Chondrocyte (in vitro differentiated cells): ENCODE results near the gene SH3RF1. TPM values are rescaled to one million over a fixed set of nuclear protein-coding genes. Genes with fewer than 3 reads are reported as not detected.

Experiments
- DNase-seq: peaks from one replicate; pipeline ENCODE4 v3.0.0; 2021; ENCODE audit warnings: mixed read lengths, low spot score
- H3K27ac Mint-ChIP-seq: one replicate; pipeline ENCODE4 v1.8.0; 2021; ENCODE audit warnings: mild to moderate bottlenecking, moderate library complexity, mixed read lengths; ENCODE audit not compliant: unreplicated experiment
- H3K27me3 Mint-ChIP-seq: 2 replicates; pipeline ENCODE4 v1.8.0; 2021; ENCODE audit warnings: low read depth, mixed read lengths
- H3K36me3 Mint-ChIP-seq: 2 replicates; pipeline ENCODE4 v1.8.0; 2021; ENCODE audit warnings: low read depth, mixed read lengths
- H3K4me1 Mint-ChIP-seq: 2 replicates; pipeline ENCODE4 v1.8.0; 2021; ENCODE audit warnings: low read depth, mild to moderate bottlenecking, mixed read lengths
- H3K4me3 Mint-ChIP-seq: one replicate; pipeline ENCODE4 v1.8.0; 2021; ENCODE audit warnings: mild to moderate bottlenecking, moderate library complexity, mixed read lengths; ENCODE audit not compliant: unreplicated experiment
- H3K9me3 Mint-ChIP-seq: 2 replicates; pipeline ENCODE4 v1.8.0; 2021; ENCODE audit warnings: low read depth, mixed read lengths
- CTCF ChIP-seq: fragments of 200-600 bp; sonication (generic); IDR thresholded peaks from 2 replicates; pipeline ENCODE4 v1.5.0; 2021; ENCODE audit warnings: antibody characterized with exemption, mild to moderate bottlenecking, moderate library complexity
- total RNA-seq: library from RNA; stranded (reverse); gene quantifications from 3 replicates; pipeline ENCODE4 v1.2.1, GENCODE V29; 2021

The SH3RF1 gene
- total RNA-seq, 1 donor from 2014 or later, result 25.2 TPM

DNA sequence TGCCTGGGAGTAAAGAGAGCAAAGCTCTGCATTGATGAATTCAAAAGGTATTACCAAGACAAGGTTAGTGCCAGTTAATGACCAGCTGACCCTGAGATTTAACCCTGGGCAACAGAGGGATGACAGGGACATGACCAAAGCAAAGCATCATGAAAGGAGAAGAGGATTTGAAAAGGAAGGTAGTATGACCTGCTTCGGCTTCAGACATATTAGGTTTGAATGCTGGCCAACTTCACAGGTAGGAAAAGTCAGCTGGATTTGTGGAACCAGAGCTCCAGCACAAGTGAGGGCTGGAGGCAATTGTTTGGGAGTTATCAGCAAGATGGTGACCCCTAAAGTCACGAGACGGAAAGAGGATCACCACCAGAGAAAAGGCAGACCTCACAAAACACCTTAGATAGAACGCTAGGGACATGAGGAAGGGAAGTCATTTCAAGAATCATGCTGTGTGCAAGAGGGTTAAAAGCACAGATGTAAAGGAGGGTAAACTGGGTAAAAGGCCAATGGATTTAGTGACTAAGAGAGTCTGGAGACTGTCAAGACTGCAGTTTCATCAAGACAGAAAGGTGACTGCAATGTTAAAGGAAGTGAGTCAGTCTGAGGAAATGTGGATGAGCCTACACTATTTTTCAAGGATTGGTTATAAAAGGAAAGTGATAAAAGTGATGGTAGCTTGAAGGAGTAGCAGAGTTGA, 45.6 kb downstream of the SH3RF1 start:
- no peak for DNase-seq
- TF ChIP-seq CTCF, result no peak
- no peaks in the 10 kb centered on the region for H3K27me3 Mint-ChIP-seq
- H3K27ac Mint-ChIP-seq, result no peak overlapping the region
- H3K9me3 Mint-ChIP-seq, result no peaks in the 10 kb centered on the region
- no peak overlapping the region for H3K4me3 Mint-ChIP-seq
- no peaks in the 10 kb centered on the region for H3K36me3 Mint-ChIP-seq
- peaks cover 30% of the 10 kb centered on the region for H3K4me1 Mint-ChIP-seq

GRCh38 chr4:169222761-169223160, 48.0 kb downstream of the SH3RF1 start:
- H3K4me3 Mint-ChIP-seq, result no peak overlapping the region
- no peak overlapping the region for H3K27ac Mint-ChIP-seq
- no peak for TF ChIP-seq CTCF
- peaks cover 22% of the 10 kb centered on the region for H3K4me1 Mint-ChIP-seq
- H3K9me3 Mint-ChIP-seq, result no peaks in the 10 kb centered on the region
- no peak for DNase-seq
- no peaks in the 10 kb centered on the region for H3K27me3 Mint-ChIP-seq
- no peaks in the 10 kb centered on the region for H3K36me3 Mint-ChIP-seq

GRCh38 chr4:169221662-169222061, 49.1 kb downstream of the SH3RF1 start:
- no peak for DNase-seq
- H3K27me3 Mint-ChIP-seq, result no peaks in the 10 kb centered on the region
- peaks cover 16% of the 10 kb centered on the region for H3K4me1 Mint-ChIP-seq
- no peak overlapping the region for H3K4me3 Mint-ChIP-seq
- H3K27ac Mint-ChIP-seq, result no peak overlapping the region
- no peak for TF ChIP-seq CTCF
- H3K36me3 Mint-ChIP-seq, result no peaks in the 10 kb centered on the region
- no peaks in the 10 kb centered on the region for H3K9me3 Mint-ChIP-seq

- DNase-seq, result no peak
- H3K4me3 Mint-ChIP-seq, result no peak overlapping the region
- H3K36me3 Mint-ChIP-seq, result no peaks in the 10 kb centered on the region
- no peak for TF ChIP-seq CTCF
- no peaks in the 10 kb centered on the region for H3K9me3 Mint-ChIP-seq
- peaks cover 16% of the 10 kb centered on the region for H3K4me1 Mint-ChIP-seq
- H3K27ac Mint-ChIP-seq, result no peak overlapping the region
- H3K27me3 Mint-ChIP-seq, result no peaks in the 10 kb centered on the region
Measured at GRCh38 chr4:169220854-169221411, 49.8 kb downstream of the SH3RF1 start.

- no peak for DNase-seq
- H3K27me3 Mint-ChIP-seq, result no peaks in the 10 kb centered on the region
- no peak for TF ChIP-seq CTCF
- H3K4me1 Mint-ChIP-seq, result peaks cover 16% of the 10 kb centered on the region
- H3K9me3 Mint-ChIP-seq, result no peaks in the 10 kb centered on the region
- H3K27ac Mint-ChIP-seq, result no peak overlapping the region
- no peak overlapping the region for H3K4me3 Mint-ChIP-seq
- no peaks in the 10 kb centered on the region for H3K36me3 Mint-ChIP-seq
Measured at GRCh38 chr4:169220447-169220846, 50.3 kb downstream of the SH3RF1 start.
